Tibial nerve (tissue), 4 donors: ENCODE data around the gene ZNF480. TPM values are rescaled to one million over a fixed set of nuclear protein-coding genes. Genes with fewer than 3 reads are reported as not detected.
A peak's percentile ranks its signal among the peaks of the same experiment; 100 is the strongest.

Experiments
- DNase-seq, 2 donors: peaks; one replicate each; pipeline ENCODE4 v3.0.0-alpha.2; 2019; ENCODE audit warnings: low spot score in 2 of 2
- H3K27ac ChIP-seq, 4 donors: fragments of 200-600 bp; sonication (generic) in 3 of 4; one replicate each; pipeline ENCODE4 v1.5.1; 2017 to 2019; ENCODE audit warnings: mild to moderate bottlenecking in 1 of 4
- H3K27me3 ChIP-seq, 2 donors: fragments of 200-600 bp; sonication (generic) in 1 of 2; one replicate each; pipeline versions ENCODE4 v1.5.1 to v1.6.0; 2017 to 2019
- H3K36me3 ChIP-seq, 3 donors: fragments of 200-600 bp; sonication (generic); one replicate each; pipeline ENCODE4 v1.5.1; 2018 to 2019
- H3K4me1 ChIP-seq, 4 donors: fragments of 200-600 bp; sonication (generic) in 3 of 4; one replicate each; pipeline ENCODE4 v1.5.1; 2017 to 2019
- H3K4me3 ChIP-seq, 4 donors: fragments of 200-600 bp; sonication (generic) in 3 of 4; one replicate each; pipeline ENCODE4 v1.5.1; 2017 to 2019; ENCODE audit warnings: mild to moderate bottlenecking in 1 of 4, moderate library complexity in 1 of 4
- H3K9me3 ChIP-seq, 4 donors: fragments of 200-600 bp; sonication (generic) in 3 of 4; one replicate each; pipeline ENCODE4 v1.5.1; 2017 to 2019
- CTCF ChIP-seq, 5 experiments: fragments of 200-600 bp in 3 of 5; fragments of 450-650 bp in 2 of 5; sonication (generic) in 3 of 5; IDR thresholded peaks; one replicate each; pipeline ENCODE4 v1.5.1; 2016 to 2019; ENCODE audit warnings: antibody characterized with exemption in 5 of 5, mild to moderate bottlenecking in 3 of 5, moderate library complexity in 2 of 5
- EP300 ChIP-seq, 2 donors: sonication (generic); formaldehyde crosslinking; IDR thresholded peaks; one replicate each; pipeline ENCODE4 v1.6.1; 2017; ENCODE audit warnings: antibody characterized with exemption in 2 of 2, mild to moderate bottlenecking in 1 of 2
- POLR2A ChIP-seq, 2 donors: fragments of 450-650 bp; IDR thresholded peaks; one replicate each; pipeline ENCODE4 v1.6.1; 2017; ENCODE audit warnings: antibody characterized with exemption in 2 of 2, mild to moderate bottlenecking in 2 of 2, moderate library complexity in 2 of 2
- WGBS, 2 donors: methylation state at CpG; one replicate each; pipeline ENCODE4 v1.1.5; 2018; 5-methylcytosine and 5-hydroxymethylcytosine counted together
- total RNA-seq, 4 donors: library from RNA; depleted of rRNA; stranded (reverse); fragments of >200 nt; gene quantifications; one replicate each; pipeline ENCODE4 v1.1.0, GENCODE V29; 2016

The ZNF480 gene
- total RNA-seq, 4 donors from 2014 or later: 3.3 to 11.8 (median 6.4) TPM

- Histone ChIP-seq H3K27ac (no peak overlapping the region), H3K4me1 (no peaks in the 10 kb centered on the region), H3K9me3 (peaks cover 3 to 95% (median 38%) of the 10 kb centered on the region in 4 donors), H3K27me3 (no peaks in the 10 kb centered on the region), H3K4me3 (no peak overlapping the region), H3K36me3 (peaks cover 0 to 98% (median 32%) of the 10 kb centered on the region in 3 donors)
- TF ChIP-seq POLR2A (IDR thresholded peaks at IDR 0.05) (no peak), CTCF (IDR thresholded peaks at IDR 0.05) (no peak), EP300 (IDR thresholded peaks at IDR 0.05) (no peak)
- WGBS, 2 donors: 94 to 99% methylated on average over 10 of the region's 10 CpGs
- DNase-seq: no peak
Measured at GRCh38 chr19:52307275-52307674, 10.3 kb downstream of the ZNF480 start.

DNA sequence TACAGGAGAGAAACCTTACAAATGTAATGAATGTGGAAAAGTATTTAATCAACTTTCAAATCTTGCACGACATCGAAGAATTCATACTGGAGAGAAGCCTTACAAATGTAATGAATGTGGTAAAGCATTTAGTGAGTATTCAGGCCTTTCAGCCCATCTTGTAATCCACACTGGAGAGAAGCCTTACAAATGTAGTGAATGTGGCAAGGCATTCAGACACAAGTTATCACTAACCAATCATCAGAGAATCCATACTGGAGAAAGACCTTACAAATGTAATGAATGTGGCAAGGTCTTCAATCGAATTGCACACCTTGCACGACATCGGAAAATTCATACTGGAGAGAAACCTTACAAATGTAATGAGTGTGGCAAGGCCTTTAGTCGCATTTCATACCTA lies 25.5 kb downstream of the ZNF480 start:
- 97 to 98% methylated on average over 6 of the region's 6 CpGs for WGBS, 2 donors
- Histone ChIP-seq H3K4me1 (no peaks in the 10 kb centered on the region), H3K27me3 (no peaks in the 10 kb centered on the region), H3K36me3 (peaks cover 5 to 77% (median 50%) of the 10 kb centered on the region in 3 donors), H3K4me3 (no peak overlapping the region), H3K27ac (no peak overlapping the region), H3K9me3 (peaks cover 6 to 100% (median 70%) of the 10 kb centered on the region in 4 donors)
- TF ChIP-seq CTCF (IDR thresholded peaks at IDR 0.05) (no peak), EP300 (IDR thresholded peaks at IDR 0.05) (no peak), POLR2A (IDR thresholded peaks at IDR 0.05) (no peak)
- DNase-seq: no peak

DNA sequence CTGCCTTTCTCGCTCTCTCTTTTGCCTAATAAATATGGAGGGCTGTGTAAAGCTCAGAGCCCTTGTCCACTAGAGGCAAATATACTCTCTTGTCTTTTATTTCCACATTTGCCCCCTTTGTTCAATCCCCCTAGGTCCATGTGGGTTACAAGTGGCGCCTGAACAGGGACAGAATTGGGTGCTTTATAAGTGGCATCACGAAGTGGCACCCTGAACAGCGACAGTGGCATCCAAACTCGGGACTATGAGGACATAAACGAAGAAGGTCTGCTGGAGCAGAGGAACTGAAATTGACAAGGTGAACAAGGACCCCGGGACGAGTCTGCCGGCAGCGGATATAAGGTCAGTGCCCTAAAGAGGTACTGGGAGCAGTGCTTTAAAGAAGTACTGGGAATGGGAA lies 34.8 kb downstream of the ZNF480 start:
- Histone ChIP-seq H3K27me3 (no peaks in the 10 kb centered on the region), H3K27ac (no peak overlapping the region), H3K36me3 (peaks cover 0 to 12% (median 0%) of the 10 kb centered on the region in 3 donors), H3K9me3 (peaks cover 0 to 79% (median 24%) of the 10 kb centered on the region in 4 donors), H3K4me3 (no peak overlapping the region), H3K4me1 (peaks cover 0 to 2% (median 1%) of the 10 kb centered on the region in 4 donors)
- WGBS, 2 donors: 83 to 84% methylated on average over 10 of the region's 10 CpGs
- TF ChIP-seq EP300 (IDR thresholded peaks at IDR 0.05): no peak
- TF ChIP-seq POLR2A (IDR thresholded peaks at IDR 0.05): no peak
- no peak for TF ChIP-seq CTCF (IDR thresholded peaks at IDR 0.05)
- no peak for DNase-seq

DNA sequence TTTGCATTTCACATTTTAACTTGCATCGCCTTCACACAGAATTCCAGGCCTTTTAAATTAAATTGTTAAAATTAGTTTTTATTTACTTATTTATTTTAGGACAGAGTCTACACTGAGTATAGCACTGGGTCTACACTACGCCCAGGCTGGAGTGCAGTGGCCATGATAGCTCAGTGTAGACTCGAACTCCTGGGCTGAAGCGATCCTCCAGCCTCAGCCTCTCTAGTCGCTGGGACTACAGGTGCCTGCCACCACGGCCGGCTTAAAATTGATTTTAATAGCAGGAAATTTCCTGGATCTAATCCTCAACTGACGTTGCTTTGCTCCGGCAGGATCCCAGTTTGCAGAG lies 38.8 kb downstream of the ZNF480 start:
- Histone ChIP-seq H3K9me3 (peaks cover 0 to 41% (median 12%) of the 10 kb centered on the region in 4 donors), H3K27me3 (no peaks in the 10 kb centered on the region), H3K27ac (peak overlapping the region; percentile 21 to 91 (median 84)), H3K4me3 (peak overlapping the region; percentile 55 to 88 (median 74)), H3K4me1 (peaks cover 0 to 11% (median 9%) of the 10 kb centered on the region in 4 donors), H3K36me3 (peaks cover 0 to 37% (median 0%) of the 10 kb centered on the region in 3 donors)
- 49 to 54% methylated on average over 9 of the region's 9 CpGs for WGBS, 2 donors
- TF ChIP-seq EP300 (IDR thresholded peaks at IDR 0.05) (no peak), CTCF (IDR thresholded peaks at IDR 0.05) (no peak), POLR2A (IDR thresholded peaks at IDR 0.05) (no peak)
- no peak for DNase-seq

DNA sequence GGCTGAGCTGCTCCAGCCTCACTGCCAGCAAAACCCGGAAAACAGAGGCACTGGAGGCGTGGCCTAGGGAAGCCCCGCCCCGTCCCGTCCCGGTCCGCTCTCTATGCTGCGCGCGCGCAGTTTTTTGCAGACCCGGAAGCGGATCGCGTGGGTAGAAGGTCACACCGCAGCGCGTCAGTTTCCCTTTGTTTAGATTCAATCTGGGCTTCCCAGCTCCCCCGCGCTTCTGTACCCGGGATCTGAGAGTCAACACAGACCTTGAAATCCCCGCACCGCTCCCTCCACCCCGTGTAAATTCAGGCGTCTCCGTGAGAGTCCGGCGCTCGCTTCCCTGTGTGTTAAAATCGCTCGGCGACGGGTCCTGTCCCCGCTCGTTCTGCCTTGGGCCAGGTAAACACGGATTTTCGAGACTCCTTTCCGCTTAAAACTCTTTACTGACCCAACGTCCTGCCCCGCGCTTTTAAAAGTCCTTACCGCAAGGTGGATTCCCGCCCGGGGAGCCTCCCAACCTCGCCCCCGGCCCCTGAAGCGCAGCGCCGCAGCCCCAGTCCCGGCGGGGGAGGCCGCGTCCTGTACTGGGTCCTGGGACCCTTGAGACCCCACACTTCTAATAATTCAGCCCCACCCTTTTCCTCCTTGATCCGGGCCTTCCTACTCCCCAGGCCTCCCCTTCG lies 39.3 kb downstream of the ZNF480 start, which contains the start of gene ZNF610:
ZNF610 (plus strand) TSS at position 127 of the 674 bp plus-strand sequence. CDS start 12,930 bp downstream, outside the sequence.
- Histone ChIP-seq H3K36me3 (peaks cover 0 to 38% (median 0%) of the 10 kb centered on the region in 3 donors), H3K27ac (peak within 1 kb of the TSS; percentile 21 to 91 (median 84)), H3K4me3 (peak within 1 kb of the TSS; percentile 55 to 88 (median 74)), H3K9me3 (peaks cover 0 to 36% (median 8%) of the 10 kb centered on the region in 4 donors), H3K27me3 (no peaks in the 10 kb centered on the region), H3K4me1 (peaks cover 0 to 11% (median 9%) of the 10 kb centered on the region in 4 donors)
- 0 to 1% methylated on average over 44 to 55 of the region's 55 CpGs for WGBS, 2 donors
- TF ChIP-seq POLR2A (IDR thresholded peaks at IDR 0.05) (peak; percentile 16 to 53), EP300 (IDR thresholded peaks at IDR 0.05) (peak; percentile 64 to 81), CTCF (IDR thresholded peaks at IDR 0.05) (peak in 1 of 5 experiments; percentile 9)
- DNase-seq: peak; percentile 76 to 81
